CD4-positive, alpha-beta T cell treated with Interleukin-17A for 1 hour (primary cell): ENCODE measurements around the gene CAMSAP2.
"Not testable (repeated sequence)": the region's sequence is repeated elsewhere in the genome, so short reads cannot be mapped to it uniquely, and the experiment has no call there.

ENCODE experiments used
- DNase-seq: peaks from one replicate; pipeline ENCODE4 v3.0.0-alpha.2; 2020

CAMSAP2 gene

DNA sequence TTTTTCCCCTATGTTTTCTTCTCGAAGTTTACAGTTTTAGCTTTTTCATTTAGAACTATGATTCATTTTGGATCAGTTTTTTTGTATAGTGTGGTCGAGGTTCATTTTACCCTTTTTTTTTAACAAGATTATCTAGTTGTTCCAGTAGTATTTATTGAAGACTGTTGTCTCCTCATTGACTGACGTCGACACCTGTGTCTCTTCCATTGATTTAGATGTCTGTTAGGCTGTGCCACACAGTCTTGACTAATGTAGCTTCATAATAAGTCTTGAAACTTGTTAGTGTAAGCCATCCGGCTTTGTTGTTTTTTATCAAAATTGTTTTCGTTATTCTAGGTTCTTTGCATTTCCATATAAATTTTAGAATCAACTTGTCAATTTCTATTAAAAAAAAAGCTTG lies 45.2 kb downstream of the CAMSAP2 start:
- no peak for DNase-seq

DNA sequence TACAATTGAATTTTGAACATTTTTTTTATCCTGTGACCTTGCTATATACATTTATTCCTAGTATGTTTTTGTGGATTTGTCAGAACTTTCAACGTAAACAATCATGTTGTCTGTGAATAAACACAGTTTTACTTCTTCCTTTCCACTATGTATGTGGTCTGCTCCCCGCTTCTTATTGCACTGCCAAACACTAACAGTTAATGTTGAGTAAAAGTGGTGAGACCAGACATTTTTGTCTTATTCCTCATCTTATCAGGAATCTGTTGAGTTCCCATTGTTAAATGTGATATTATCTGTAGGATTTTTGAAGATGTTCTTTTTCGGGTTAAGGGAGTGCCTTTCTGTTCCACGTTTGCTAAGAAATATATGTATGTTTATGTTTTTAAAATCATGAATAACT lies 45.9 kb downstream of the CAMSAP2 start:
- no peak for DNase-seq

DNA sequence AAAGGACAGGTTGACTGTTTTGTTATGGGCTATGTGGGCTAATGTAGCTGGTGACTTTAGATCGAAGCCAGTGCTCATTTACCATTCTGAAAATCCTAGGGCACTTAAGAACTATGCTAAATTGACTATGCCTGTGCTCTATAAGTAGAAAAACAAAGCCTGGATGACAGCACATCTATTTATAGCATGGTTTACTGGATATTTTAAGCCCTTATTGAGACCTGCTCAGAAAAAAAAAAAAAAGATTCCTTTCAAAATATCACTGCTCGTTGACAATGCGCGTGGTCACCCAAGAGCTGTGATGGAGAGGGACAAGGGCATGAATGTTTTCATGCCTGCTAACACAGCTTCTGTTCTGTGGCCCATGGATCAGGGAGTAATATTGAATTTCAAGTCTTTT lies 48.1 kb downstream of the CAMSAP2 start:
- DNase-seq = no peak

DNA sequence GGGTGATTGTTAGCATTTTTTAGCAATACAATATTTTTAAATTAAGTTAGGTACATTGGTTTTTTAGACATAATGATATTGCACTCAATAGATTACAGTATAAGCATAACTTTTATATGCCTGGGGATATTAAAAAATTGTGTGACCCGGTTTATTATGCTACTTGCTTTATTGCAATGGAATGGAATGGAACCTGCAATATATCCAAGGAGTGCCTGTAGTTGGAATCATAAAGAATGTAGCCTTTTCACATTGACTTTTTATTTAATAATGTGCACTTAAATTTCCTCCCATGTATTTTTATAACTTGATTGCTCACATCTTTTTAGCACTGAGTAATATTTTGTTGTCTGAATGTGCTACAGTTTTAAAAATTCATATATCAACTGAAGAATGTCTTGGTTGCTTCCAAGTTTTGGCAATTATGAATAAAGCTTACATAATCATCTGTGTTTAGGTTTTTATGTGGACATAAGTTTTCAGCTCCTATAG lies 49.2 kb downstream of the CAMSAP2 start:
- DNase-seq = no peak

DNA sequence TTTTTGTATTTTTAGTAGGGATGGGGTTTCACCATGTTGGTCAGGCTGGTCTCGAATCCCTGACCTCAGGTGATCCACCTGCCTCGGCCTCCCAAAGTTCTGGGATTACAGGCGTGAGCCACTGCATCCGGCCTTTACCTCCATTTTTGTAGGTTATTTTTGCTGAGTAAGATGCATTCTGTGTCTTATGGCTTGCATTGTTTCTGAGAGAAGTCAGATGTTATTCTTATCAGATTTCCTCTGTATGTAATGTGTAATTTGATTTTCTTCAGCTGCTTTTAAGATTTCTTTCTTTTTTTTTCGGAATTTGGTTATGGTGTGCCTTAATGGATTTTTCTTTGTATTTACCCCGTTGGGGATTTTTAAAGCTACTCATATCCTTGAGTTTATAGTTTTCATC lies 52.3 kb downstream of the CAMSAP2 start:
- not testable (repeated sequence) for DNase-seq

DNA sequence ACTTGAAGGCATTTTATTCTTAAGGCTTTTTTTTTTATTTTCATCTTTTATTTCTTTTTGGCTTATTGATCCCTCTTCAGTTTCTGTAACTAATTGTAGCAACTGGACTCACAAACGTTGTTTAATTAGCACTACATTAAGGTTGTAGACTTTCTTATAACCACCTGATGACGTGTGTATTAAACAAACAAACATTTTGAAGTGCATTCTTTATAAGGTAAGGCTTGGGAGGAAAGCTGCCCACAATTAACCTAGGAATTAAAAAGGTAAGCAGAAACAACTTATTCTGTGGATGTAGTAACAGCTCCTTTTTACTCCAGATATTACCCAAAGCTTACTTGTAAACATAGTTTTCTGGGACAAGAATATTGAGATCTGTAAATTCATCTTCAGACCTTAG lies 55.0 kb downstream of the CAMSAP2 start:
- DNase-seq = no peak

DNA sequence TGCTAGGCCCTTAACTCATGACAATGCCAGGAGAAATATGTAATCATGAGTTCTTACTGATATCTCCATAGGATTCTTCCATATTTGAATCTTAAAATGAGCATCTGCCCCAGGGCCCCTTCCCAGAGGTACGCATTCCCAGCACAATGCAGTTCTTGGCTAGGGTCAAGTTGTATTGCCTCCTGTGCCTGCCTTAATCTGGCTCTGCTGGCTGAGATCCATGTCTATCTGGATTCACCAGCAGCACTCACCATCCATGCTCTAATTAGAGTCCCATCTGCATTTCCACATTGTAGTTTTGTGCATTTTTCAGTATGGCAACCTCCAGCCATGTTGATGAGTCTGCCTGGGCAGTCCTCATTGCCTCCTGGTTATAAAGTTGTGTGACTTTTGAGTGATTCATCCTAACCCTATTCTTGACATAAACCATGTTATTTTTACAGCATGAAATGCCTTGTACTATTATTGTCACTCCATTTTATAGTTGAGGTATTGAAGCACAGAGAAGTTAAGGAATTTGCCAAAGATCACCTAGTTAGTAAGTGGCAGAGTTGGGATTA lies 55.9 kb downstream of the CAMSAP2 start:
- no peak for DNase-seq

DNA sequence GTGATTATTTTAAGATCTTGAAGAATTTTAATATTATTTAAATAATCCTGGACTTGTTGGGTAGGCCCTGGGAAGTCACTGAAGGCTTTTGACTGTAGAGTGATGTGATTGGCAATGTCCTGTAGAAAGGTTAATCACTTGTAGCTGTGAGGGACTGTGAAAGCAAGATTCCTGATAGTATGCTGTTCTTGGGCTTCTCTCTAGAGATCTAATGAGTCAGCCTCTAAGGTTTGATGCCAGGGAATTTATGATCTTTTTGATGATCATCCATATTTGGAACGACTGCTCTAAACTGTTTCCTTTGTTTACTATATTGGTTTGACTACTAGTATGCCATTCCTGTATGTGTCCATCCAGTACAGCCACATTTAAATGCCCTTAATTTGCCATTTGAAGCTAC lies 56.5 kb downstream of the CAMSAP2 start:
- no peak for DNase-seq

DNA sequence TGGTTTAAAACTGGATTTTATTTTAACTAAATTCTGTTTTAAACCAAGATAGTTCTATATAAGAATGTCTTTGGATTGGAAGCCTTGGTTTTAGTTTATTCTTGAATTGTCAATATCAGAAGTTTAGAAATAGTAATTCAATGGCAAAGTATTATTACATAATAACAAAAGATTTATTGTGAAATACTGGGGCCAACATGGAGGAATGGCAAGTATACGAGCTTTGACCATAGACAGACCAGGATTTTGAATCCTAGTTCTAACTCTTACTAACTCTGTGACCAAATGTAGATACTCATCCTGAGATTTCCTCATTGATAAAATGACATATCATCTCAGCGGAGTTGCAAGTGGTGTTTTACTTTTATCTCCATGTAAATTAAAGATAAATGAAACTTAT lies 63.3 kb downstream of the CAMSAP2 start:
- no peak for DNase-seq

DNA sequence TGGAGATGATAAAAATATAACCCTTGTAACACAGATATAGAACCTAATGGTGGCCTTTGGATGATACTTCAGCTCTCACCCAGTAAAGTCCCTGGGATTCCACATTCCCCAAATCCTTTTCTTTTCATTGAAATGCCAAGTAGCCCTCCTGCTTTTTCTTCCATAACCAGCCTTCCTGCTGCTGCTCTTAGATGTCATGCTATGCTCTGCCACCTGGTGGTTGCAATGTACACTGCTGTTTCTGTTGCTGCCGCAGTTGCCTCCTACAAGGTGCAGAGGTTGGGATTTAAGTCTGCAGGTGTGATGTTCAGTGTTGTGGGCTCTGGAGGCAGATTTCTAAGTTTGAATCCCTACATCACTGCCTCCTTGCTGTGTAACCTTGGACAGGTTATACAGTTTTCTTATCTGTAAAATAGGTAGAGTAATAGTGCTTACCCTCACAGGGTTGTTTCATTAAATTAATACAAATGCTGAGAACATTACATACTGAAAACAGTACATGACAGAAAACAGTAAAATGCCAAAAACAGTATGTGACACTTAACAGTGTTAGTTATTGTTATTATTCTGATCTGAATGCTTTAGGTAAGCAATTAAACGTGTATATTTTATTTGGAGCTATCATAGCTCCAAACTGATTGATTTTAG lies 64.3 kb downstream of the CAMSAP2 start:
- DNase-seq = peak; percentile 76

DNA sequence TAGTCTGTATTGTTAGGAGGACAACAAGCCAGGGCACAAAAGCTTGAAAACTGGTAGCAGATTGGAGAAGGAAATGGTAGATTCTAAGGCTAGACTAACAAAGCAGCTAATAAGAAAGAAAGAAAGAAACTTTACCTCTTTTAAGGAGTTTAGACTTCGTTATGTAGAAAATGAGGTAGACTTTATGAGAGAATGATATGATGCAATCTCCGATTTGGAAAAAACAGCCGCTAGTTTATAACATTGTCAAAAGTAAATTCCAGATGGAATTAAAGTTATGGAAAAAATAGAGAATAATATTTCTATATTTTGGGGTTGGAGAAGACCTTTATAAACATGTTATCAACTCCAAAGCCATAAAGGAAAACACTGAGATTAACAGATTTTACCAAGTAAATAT lies 67.0 kb downstream of the CAMSAP2 start:
- DNase-seq = no peak

DNA sequence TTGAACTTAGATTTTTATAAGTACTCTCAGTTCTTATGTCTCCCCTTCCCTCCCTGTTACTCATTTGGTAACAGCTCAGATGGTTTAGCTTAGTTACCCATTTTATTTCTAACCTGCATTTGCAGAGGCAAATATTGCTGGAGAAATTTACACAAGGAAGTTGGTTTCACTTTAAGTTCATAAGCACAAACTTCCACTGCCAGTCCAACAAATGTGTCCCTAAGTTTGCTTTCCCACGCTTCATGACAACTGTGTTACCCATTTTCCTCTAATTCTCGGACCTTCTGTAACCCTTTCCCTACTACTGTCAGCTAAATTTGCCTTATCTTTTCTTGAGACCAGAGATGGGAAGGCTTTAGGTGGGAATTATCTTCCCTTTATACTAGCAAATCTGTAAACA lies 70.2 kb downstream of the CAMSAP2 start:
- no peak for DNase-seq

DNA sequence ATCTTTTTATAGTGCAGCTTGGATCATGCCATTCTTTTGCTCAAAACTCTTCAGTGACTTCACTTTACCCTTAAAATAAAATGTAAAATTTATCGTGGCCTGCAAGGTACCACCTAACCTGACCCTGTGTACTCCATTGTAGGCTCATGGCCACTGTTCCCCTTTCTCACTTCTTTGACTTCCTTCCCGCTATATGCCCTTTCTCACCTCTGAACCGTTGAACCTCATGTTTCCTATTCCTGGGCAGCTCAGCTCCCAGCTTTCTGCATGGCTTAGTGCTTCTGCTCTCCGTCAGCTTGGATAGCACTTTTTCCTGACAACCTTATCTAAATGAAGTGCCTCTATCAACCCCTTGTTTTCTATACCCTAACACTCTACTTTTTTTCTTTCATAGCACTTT lies 73.0 kb downstream of the CAMSAP2 start:
- DNase-seq = no peak

DNA sequence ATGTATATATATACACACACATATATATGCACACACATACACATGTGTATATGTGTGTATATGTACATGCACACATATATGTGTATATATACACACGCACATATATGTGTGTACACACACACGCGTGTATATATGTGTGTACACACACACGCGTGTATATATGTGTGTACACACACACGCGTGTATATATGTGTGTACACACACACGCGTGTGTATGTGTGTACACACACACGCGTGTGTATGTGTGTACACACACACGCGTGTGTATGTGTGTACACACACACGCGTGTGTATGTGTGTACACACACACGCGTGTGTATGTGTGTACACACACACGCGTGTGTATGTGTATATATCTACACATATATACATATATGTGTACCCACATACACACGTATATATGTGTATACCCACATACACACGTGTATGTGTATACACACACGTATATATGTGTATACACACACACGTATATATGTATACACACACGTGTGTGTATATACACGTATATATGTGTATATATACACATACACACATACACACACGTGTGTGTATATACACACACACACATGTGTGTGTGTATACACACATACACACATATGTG lies 78.0 kb downstream of the CAMSAP2 start:
- not testable (repeated sequence) for DNase-seq

DNA sequence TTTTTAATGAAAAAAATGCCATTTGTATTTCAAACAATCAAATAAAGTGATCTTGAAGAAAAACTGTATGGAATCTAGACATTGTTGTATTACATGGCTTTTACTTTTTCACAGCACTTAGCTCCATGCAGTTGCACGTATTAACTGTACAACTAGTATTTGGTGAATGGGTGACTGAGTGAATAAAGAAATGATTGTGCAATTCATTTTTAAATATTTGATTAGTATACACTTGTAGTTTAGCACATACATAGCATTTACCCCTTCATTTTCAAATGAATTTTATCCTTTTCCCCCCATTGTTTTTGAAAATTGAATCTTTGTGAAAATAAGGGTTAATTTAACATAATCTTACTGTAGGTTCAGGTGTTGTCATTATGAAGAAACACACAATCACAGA lies 79.6 kb downstream of the CAMSAP2 start:
- no peak for DNase-seq

DNA sequence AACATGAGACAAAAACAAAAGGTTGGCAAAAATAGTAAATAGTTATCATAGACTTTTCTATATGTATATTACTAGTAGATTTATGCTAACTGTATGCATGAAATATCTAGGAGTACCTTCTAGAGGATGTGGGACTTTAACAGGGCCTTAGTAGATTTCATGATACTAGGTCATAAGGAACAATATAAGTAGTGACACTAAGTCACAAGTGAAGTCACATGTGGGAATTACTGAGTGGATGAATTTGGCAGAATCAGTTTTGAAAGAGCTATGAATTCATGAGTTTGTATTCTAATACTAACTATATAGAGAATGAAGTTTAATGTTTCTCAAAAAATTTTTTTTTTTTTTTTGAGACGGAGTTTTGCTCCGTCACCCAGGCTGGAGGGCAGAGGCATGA lies 81.0 kb downstream of the CAMSAP2 start:
- DNase-seq = no peak

DNA sequence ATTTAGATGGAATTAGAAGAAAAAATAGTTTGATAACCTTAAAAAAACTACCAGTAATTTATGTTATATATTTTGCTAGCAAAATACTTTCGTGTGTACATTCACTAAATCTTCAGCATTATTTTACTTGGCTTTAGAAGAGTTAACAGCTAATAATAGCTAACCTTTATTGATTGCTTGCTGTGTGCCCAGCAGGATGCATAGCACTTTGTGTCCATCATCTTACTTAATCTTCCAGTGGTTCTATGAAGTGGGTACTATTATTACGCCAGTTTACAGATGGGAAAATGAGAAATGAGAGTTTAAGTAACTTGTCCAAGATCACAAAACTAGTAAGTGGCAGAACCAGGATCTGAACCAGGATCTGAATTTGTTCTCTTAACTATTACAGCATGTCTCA lies 92.4 kb downstream of the CAMSAP2 start:
- DNase-seq = no peak

DNA sequence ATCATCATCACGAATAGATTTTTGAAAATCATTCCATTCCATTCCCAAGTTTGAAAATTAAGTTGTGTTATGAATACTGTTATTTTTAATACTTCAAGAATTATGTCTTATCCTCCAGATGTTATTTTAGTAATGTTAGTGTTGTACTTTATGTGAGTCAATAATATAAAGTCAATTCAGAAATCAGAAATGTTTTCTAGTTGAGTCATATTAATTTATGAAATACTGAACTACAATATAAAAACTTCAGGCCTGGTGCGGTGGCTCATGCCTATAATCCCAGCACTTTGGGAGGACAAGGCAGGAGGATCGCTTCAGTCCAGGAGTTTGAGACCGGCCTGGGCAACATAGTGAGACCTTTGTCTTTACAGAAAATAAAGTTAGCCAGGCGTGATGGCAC lies 95.7 kb downstream of the CAMSAP2 start:
- DNase-seq = no peak

DNA sequence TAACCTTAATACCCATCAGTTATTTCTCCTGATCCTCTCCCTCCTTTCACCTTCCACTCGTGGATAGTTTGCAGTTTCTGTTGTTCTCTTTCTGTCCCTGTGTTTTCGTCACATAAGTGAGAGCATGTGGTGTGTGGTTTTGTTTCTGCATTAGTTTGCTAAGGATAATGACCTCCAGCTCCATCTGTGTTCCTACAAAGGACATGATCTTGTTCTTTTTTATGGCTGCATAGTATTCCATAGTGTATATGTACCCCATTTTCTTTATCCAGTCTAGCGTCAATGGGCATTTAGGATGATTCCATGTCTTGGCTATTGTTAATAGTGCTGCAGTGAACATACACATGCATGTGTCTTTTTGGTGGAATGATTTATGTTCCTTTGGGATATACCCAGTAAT lies 97.5 kb downstream of the CAMSAP2 start:
- no peak for DNase-seq

DNA sequence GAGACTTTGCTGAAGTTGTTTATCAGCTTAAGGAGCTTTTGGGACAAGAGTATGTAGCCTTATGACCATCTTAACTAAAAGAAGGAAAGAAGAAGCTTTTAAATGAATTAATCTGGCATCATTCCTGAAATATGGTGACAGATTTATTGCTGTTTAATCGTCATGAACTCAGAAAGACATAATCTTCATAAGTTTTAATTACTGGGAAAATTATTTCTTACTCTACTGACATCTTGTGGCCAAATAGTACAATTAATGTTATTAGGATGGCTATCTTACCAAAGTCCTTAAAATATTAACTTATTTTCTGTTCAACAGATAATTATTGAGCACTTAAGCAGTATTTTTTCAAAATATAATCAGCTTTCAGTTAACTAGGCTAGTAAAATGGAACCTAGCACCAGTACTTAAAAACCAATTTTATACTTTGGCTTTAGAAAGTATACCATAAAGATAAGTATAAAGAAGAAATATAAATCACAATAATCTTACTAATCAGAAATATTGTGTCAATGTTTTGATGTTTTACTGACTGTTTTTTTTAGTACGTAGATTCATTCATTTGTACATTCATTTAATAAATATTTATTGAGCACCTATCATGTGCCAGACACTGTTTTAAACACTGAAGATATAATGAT lies 99.4 kb downstream of the CAMSAP2 start:
- peak; percentile 12 for DNase-seq

DNA sequence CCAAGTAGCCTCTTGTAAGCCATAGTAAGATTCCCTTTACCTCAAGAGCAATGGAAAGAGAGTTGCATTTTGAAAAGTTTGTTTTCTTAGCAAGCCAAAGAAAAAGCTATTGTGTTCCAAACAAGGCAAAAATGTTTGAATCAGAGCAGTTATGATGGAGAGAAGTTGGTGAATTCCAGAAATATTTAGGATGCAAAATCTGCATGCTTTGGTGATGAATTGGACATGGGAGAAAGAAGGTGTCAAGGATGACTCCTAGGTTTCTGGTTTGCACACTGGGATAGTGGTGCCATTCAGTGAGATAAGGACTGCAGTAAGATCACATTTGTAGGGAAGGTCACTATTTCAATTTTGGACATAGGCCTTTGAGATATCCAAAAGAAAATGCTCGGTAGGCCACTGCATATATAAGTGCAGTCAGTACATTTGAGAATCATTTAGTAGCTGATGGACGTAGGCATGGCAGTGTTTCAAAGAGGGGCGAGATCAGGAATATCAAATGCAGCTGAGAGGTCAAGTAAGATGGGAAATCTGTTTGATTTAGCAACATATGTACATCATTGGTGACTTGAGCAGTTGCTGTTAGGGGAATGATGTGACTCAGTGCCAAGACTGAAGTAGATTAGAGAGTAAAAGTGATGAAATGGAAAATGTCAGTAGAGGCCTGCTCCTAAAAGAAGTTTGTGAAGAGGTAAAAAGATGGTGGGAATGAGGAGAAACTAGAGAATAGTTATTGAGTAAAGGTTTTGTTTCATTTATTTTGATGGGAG lies 100.2 kb downstream of the CAMSAP2 start:
- no peak for DNase-seq

DNA sequence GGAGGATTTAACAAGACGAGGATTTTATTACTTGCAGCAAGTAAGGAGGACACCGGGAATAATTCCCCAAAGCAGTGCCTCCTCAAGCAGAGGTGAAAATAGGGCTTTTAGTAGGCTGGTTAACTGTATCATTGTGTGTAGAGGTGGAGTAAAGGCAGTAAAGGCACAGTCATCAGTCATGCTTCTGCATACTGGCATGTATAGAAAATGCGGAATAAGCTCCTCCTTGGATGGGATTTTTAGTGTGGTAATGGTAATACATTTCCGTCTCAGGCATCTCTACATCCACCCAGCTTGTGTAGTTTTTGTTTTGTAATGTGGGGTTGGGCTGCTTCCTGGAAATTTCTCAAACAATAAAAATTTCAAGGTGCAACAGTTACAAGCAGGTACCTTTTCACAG lies 106.7 kb downstream of the CAMSAP2 start:
- DNase-seq = no peak

DNA sequence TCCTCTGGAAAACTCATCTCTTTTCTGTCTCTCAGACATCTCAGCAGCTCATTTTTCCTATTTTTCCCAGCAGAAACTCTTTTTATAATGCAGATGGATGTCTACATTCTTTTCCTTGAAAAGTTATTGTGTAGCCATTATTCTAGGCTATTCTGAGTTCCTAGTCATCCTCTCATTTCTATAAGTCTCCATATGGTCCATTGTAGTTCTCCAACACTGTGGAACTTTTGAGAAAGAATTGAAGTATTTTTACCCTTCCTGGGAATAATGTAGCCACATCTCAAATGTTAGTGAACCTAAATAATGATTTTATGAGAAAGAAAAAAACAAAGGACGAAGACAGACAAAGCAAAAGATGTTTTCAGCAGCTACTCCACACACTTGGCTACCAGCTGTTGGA lies 107.7 kb downstream of the CAMSAP2 start:
- no peak for DNase-seq
